ENCODE data around the gene RASSF1.

Gene RASSF1

GRCh38 chr3:50370594-50370993 is 30.0 kb upstream of the RASSF1 start:
- H3K27ac ChIP-seq, result no peak overlapping the region

GRCh38 chr3:50369012-50369670 is 28.5 kb upstream of the RASSF1 start:
- H3K27ac ChIP-seq, result no peak overlapping the region

More at GRCh38 chr3:50370594-50370993, 30.0 kb upstream of the RASSF1 start:
- no peak overlapping the region for H3K4me3 ChIP-seq

GRCh38 chr3:50365842-50366220 is 25.2 kb upstream of the RASSF1 start:
- Histone ChIP-seq H3K4me3 (peak overlapping the region; percentile 44 to 57 (median 51)), H3K27ac (peak overlapping the region in 13 of 21 experiments; percentile 29 to 84 (median 59))

More at GRCh38 chr3:50369012-50369670, 28.5 kb upstream of the RASSF1 start:
- H3K4me3 ChIP-seq, result no peak overlapping the region

- Histone ChIP-seq H3K4me3 (peak overlapping the region; percentile 44 to 57 (median 51)), H3K27ac (peak overlapping the region in 19 of 21 experiments; percentile 15 to 84 (median 59))
Measured at GRCh38 chr3:50365080-50365841, 24.6 kb upstream of the RASSF1 start.

- Histone ChIP-seq H3K4me3 (peak overlapping the region; percentile 44 to 57 (median 51)), H3K27ac (peak overlapping the region in 13 of 21 experiments; percentile 2 to 78 (median 40))
Measured at GRCh38 chr3:50364573-50365079, 24.0 kb upstream of the RASSF1 start.

- Histone ChIP-seq H3K4me3 (peak overlapping the region in 2 of 7 experiments; percentile 76 to 94), H3K27ac (peak overlapping the region in 3 of 21 experiments; percentile 93 to 97 (median 97))
Measured at GRCh38 chr3:50359760-50360110, 19.1 kb upstream of the RASSF1 start.

- Histone ChIP-seq H3K27ac (peak within 1 kb of the TSS; percentile 71 to 99 (median 94)), H3K4me3 (peak within 1 kb of the TSS; percentile 69 to 98 (median 79))
Measured at GRCh38 chr3:50358911-50359759, 18.5 kb upstream of the RASSF1 start, which contains the start of gene TMEM115. Gene TMEM115, minus strand, starts transcription at chr3:50359521. Its CDS starts 458 bp downstream, at chr3:50359063.

- H3K27ac ChIP-seq, result peak overlapping the region; percentile 71 to 99 (median 94)
- H3K4me3 ChIP-seq, result peak overlapping the region; percentile 69 to 98 (median 79)
Measured at GRCh38 chr3:50358355-50358910, 17.8 kb upstream of the RASSF1 start.

- Histone ChIP-seq H3K27ac (peak overlapping the region in 8 of 21 experiments; percentile 14 to 99 (median 94)), H3K4me3 (peak overlapping the region; percentile 69 to 98 (median 79))
Measured at GRCh38 chr3:50357481-50357880, 16.8 kb upstream of the RASSF1 start.

GRCh38 chr3:50356553-50356952 is 15.9 kb upstream of the RASSF1 start:
- peak overlapping the region in 8 of 21 experiments; percentile 6 to 95 (median 44) for H3K27ac ChIP-seq
- H3K4me3 ChIP-seq, result peak overlapping the region in 3 of 7 experiments; percentile 13 to 98 (median 15)

- peak overlapping the region in 9 of 21 experiments; percentile 6 to 95 (median 42) for H3K27ac ChIP-seq
- H3K4me3 ChIP-seq, result peak overlapping the region in 1 of 7 experiments; percentile 98
Measured at GRCh38 chr3:50355829-50356552, 15.4 kb upstream of the RASSF1 start.

- H3K27ac ChIP-seq, result peak overlapping the region in 2 of 21 experiments; percentile 47 to 94
Measured at GRCh38 chr3:50354850-50355249, 14.2 kb upstream of the RASSF1 start.

GRCh38 chr3:50354186-50354764 is 13.6 kb upstream of the RASSF1 start:
- H3K27ac ChIP-seq, result no peak overlapping the region
- H3K4me3 ChIP-seq, result no peak overlapping the region

More at GRCh38 chr3:50354850-50355249, 14.2 kb upstream of the RASSF1 start:
- H3K4me3 ChIP-seq, result no peak overlapping the region

GRCh38 chr3:50353245-50354004 is 12.8 kb upstream of the RASSF1 start:
- Histone ChIP-seq H3K4me3 (no peak overlapping the region), H3K27ac (peak overlapping the region in 1 of 21 experiments; percentile 37)

GRCh38 chr3:50352781-50353180 is 12.1 kb upstream of the RASSF1 start:
- Histone ChIP-seq H3K27ac (peak overlapping the region in 1 of 21 experiments; percentile 37), H3K4me3 (no peak overlapping the region)

- peak overlapping the region; percentile 34 to 81 (median 60) for H3K4me3 ChIP-seq
Measured at GRCh38 chr3:50351323-50351697, 10.7 kb upstream of the RASSF1 start.

More at GRCh38 chr3:50351323-50351697, 10.7 kb upstream of the RASSF1 start:
- H3K27ac ChIP-seq, result peak overlapping the region in 19 of 21 experiments; percentile 82 to 100 (median 92)
